ENCODE results near the gene DNAJC10.

DNA sequence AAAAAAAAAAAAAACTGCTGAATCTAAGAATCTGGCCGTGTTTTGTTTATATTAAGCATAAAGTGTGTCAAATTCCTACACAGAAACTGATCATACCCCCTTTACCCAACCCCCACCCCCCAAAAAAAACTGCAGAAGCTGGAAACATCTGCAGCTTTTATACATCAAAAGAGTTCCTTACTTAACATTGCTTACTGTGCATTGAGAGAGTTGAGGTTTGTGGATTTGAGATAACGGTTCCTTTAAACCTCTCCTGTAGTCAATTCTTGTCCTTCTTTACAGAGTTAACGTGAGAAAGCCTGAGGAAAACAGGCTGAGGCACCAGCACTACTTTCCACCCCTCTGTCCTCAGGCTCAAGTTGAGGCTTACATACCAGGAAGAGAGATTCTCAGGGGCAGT lies 115.9 kb downstream of the DNAJC10 start:
- TF ChIP-seq, protein P1, sequence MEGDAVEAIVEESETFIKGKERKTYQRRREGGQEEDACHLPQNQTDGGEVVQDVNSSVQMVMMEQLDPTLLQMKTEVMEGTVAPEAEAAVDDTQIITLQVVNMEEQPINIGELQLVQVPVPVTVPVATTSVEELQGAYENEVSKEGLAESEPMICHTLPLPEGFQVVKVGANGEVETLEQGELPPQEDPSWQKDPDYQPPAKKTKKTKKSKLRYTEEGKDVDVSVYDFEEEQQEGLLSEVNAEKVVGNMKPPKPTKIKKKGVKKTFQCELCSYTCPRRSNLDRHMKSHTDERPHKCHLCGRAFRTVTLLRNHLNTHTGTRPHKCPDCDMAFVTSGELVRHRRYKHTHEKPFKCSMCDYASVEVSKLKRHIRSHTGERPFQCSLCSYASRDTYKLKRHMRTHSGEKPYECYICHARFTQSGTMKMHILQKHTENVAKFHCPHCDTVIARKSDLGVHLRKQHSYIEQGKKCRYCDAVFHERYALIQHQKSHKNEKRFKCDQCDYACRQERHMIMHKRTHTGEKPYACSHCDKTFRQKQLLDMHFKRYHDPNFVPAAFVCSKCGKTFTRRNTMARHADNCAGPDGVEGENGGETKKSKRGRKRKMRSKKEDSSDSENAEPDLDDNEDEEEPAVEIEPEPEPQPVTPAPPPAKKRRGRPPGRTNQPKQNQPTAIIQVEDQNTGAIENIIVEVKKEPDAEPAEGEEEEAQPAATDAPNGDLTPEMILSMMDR (IDR thresholded peaks at IDR 0.05; ENCODE audit: low read depth, low read length), result no peak
- TF ChIP-seq MYC (IDR thresholded peaks at IDR 0.05; ENCODE audit: low read depth, low read length) (no peak), POLR2A (IDR thresholded peaks at IDR 0.05; ENCODE audit: extremely low read depth, insufficient read length) (no peak)
